Measurements from ENCODE around the gene GPR157.

DNA sequence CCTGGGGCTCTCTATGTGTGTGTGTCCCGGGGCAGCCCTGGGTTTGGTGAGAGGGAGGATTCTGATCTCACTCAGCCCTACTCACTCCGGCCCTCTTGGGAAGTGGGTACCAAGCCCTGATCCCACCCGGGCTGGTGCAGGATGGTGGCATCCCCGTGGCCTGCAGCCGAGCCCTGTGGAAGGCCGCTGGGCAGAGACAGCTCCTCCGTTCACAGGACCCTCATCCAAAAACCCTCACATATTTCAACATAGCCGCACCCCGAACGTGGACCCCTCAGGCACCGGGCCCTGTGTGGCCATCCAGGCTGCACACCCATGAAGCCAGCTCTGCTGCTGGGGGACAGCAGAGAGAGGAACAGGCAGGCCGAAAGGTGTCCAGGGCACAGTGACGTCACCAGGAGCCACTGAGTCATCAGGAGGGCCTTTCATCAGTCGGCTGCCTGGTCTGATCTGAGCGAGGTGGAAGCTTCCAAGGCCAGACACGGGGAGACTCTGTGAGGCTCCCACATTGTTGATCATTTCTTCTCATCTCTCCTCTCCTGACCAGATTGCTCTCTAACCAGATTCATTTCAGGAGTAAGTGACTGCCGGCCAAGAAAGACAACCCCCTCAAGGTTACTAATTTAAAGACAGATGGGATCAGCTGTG, 16.2 kb upstream of the GPR157 start:
- TF ChIP-seq, protein P1, sequence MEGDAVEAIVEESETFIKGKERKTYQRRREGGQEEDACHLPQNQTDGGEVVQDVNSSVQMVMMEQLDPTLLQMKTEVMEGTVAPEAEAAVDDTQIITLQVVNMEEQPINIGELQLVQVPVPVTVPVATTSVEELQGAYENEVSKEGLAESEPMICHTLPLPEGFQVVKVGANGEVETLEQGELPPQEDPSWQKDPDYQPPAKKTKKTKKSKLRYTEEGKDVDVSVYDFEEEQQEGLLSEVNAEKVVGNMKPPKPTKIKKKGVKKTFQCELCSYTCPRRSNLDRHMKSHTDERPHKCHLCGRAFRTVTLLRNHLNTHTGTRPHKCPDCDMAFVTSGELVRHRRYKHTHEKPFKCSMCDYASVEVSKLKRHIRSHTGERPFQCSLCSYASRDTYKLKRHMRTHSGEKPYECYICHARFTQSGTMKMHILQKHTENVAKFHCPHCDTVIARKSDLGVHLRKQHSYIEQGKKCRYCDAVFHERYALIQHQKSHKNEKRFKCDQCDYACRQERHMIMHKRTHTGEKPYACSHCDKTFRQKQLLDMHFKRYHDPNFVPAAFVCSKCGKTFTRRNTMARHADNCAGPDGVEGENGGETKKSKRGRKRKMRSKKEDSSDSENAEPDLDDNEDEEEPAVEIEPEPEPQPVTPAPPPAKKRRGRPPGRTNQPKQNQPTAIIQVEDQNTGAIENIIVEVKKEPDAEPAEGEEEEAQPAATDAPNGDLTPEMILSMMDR (conservative IDR thresholded peaks at IDR 0.05; ENCODE audit: low read length), result no peak
- no peak for TF ChIP-seq EZH2phosphoT487 (IDR thresholded peaks at IDR 0.05; ENCODE audit: borderline replicate concordance)

All from Loucy (cell line).